Measurements from ENCODE around the gene PABPC4L.
"Not testable (repeated sequence)": the region's sequence is repeated elsewhere in the genome, so short reads cannot be mapped to it uniquely, and the experiment has no call there.

The PABPC4L gene

GRCh38 chr4:134201216-134202161 is at the start of gene PABPC4L:
TSS of gene PABPC4L (minus strand) at chr4:134201789. CDS start at chr4:134201019, 770 bp downstream.
- no peak for DNase-seq (ENCODE audit: low read depth in 2 of 2)

GRCh38 chr4:134251322-134251721 is 49.7 kb upstream of the PABPC4L start:
- no peak for DNase-seq (ENCODE audit: low read depth in 2 of 2)

GRCh38 chr4:134243742-134244713 is 42.4 kb upstream of the PABPC4L start:
- no peak for DNase-seq (ENCODE audit: low read depth in 2 of 2)

- no peak for DNase-seq (ENCODE audit: low read depth in 2 of 2)
Measured at GRCh38 chr4:134219043-134219442, 17.5 kb upstream of the PABPC4L start.

- DNase-seq (ENCODE audit: low read depth in 2 of 2): no peak
Measured at GRCh38 chr4:134216411-134216810, 14.8 kb upstream of the PABPC4L start.

- DNase-seq (ENCODE audit: low read depth in 2 of 2): no peak
Measured at GRCh38 chr4:134215620-134216344, 14.2 kb upstream of the PABPC4L start.

GRCh38 chr4:134207955-134208354 is 6.4 kb upstream of the PABPC4L start:
- DNase-seq (ENCODE audit: low read depth in 2 of 2): not testable (repeated sequence)

- DNase-seq (ENCODE audit: low read depth in 2 of 2): no peak
Measured at GRCh38 chr4:134202166-134202956, 772 bp upstream of the PABPC4L start.

- DNase-seq (ENCODE audit: low read depth in 2 of 2): no peak
Measured at GRCh38 chr4:134200811-134201215, 776 bp downstream of the PABPC4L start.

- DNase-seq (ENCODE audit: low read depth in 2 of 2): no peak
Measured at GRCh38 chr4:134189949-134190348, 11.6 kb downstream of the PABPC4L start.

- no peak for DNase-seq (ENCODE audit: low read depth in 2 of 2)
Measured at GRCh38 chr4:134189480-134189879, 12.1 kb downstream of the PABPC4L start.

GRCh38 chr4:134178706-134179105 is 22.9 kb downstream of the PABPC4L start:
- no peak for DNase-seq (ENCODE audit: low read depth in 2 of 2)

- no peak for DNase-seq (ENCODE audit: low read depth in 2 of 2)
Measured at GRCh38 chr4:134174271-134174670, 27.3 kb downstream of the PABPC4L start.

GRCh38 chr4:134160211-134160610 is 41.4 kb downstream of the PABPC4L start:
- no peak for DNase-seq (ENCODE audit: low read depth in 2 of 2)

GRCh38 chr4:134154097-134154496 is 47.5 kb downstream of the PABPC4L start:
- DNase-seq (ENCODE audit: low read depth in 2 of 2): no peak

GRCh38 chr4:134147941-134148340 is 53.6 kb downstream of the PABPC4L start:
- no peak for DNase-seq (ENCODE audit: low read depth in 2 of 2)
